ENCODE measurements around the gene CACNA1E.

Gene CACNA1E

DNA sequence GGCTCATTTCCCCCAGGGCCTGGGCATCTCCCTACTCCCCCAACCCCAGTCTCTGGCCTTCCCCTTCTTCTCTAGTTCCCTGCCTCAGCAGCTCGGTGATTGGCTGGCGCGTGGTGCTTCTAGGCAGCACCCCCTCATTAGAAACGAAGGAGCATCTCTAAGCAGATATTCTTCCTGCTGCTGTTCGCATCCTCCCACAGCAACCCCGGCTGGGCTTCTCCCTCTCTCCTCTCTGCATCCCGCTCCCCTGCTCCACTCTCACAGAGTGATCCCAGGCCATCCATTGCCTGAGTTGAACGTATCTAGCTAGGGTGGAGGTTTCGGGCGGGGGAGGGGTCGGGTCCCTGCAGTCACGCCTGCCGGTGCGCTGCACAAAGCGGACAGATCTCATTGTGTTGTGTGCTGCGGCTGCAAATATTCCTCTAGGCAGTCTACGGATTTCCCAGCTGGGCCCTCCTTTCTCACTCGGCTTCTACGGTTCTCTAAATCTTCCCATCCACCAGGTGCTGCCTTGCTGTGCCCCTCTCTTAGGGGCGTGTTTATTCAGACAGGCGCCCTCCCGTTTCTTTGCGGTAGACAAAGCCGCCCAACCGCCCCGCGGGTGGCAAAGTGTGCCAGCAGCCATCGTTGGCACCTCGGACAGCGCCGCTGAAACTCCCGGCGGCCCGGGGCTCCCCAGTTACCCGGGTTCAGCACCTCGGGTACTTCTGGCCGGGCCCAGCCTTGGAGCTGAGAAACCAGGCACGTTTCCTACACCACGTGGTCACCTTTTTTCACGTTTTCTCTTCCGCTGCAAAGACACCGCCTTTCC lies 2.2 kb downstream of the CACNA1E start:
- peak; percentile 81 for DNase-seq

DNA sequence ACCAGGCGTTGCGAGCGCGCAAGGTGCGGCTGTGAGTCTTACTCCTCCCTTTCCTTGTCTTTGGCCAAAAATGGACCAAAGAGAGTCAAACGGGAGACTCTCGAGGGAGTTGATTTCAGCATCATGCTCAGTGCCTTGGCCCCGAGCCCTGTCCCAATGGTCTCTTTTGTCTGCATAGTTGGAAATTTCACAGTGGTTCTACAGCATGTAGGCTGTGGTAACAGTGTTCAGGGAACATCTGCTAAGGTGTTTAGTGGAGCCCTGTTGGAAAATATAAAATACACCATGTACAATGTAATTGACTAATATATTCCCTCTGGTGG lies 2.7 kb downstream of the CACNA1E start:
- no peak for DNase-seq

DNA sequence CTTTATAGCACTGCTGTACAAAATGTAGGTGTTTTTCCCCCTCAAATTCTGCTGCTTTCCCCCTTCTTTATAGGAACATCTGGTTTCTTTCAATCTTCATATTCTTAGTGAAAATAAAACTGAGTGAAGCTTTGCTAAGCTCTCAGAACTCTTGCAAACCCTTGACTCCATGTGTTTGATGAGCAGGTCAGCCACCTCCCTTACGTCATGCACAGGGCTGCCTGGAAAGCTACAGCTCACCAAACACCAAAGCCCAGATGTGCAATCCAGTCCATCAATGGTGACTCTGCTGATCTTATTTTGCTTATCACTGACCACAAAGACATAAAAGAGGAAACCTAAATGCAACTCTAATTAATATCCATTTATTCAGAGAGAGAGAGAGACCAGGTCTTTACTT lies 5.5 kb downstream of the CACNA1E start:
- no peak for DNase-seq

GRCh38 chr1:181490276-181490675 lies 7.0 kb downstream of the CACNA1E start:
- no peak for DNase-seq

DNA sequence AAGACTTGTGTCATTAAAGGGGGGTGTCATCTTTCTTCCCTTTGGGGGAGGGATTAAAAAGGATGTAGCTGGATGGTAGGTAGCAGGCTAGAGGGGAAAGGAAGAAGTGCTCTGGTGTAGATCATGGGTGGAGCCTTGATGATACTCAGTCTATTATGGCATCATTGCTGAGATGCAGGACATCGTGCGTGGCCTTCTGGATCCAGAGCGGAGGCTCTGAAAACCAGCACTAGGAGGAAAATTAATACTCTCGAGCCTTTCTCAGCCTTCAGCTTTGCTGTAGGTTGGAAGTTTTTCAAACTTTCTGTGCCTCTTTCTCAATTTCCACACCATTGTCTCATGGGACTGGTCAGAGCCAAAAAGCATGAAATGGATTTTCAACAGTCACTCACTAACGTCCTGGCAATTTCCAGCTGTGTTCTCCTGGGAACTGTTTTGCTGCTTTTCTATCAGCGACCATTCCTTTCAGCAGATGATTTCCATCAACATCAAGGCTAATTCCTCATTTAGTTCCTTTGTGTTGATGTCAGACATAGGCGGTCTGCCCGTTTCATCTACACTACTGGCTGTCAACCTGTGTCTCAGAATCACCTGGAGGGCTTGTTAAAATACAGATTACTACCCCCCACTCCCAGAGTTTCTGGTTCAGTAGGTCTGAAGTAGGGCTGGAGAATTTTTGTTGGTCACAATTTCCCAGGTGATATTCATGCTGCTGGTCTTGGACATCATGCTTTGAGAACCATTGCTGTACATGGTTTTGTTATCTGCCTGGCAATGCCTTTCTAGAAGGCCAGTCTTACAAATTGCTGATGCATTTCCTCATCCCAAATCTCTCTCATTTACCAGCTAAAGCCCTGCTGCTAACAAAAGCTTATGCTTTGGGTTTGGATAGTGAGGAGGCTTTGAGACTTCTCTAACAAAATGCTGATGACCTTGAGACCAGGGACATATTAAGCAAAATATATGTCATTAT lies 7.7 kb downstream of the CACNA1E start:
- DNase-seq: no peak

- DNase-seq: no peak
Observed at GRCh38 chr1:181493166-181493565, 9.8 kb downstream of the CACNA1E start.

GRCh38 chr1:181493885-181494284 lies 10.6 kb downstream of the CACNA1E start:
- DNase-seq: no peak

DNA sequence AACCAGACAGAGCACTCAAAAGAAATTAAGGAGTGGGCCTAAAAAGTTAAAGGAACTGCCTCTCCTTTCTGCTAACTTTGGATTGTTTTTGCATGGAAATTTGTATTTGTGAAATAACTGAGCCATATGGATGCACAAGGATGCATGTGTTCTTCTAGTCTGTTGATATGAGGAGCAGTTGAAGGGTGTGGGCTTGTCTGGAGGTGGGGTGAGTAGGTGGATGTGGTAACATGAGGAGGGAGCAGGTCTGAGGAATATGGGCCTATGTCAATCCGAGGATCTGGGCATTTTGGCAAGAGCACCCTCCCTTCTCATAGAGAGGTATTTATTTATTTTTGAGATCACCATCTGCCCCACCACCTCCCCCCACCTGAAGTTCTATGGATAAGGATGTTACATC lies 13.4 kb downstream of the CACNA1E start:
- DNase-seq: no peak

GRCh38 chr1:181497870-181498269 lies 14.6 kb downstream of the CACNA1E start:
- DNase-seq: no peak

DNA sequence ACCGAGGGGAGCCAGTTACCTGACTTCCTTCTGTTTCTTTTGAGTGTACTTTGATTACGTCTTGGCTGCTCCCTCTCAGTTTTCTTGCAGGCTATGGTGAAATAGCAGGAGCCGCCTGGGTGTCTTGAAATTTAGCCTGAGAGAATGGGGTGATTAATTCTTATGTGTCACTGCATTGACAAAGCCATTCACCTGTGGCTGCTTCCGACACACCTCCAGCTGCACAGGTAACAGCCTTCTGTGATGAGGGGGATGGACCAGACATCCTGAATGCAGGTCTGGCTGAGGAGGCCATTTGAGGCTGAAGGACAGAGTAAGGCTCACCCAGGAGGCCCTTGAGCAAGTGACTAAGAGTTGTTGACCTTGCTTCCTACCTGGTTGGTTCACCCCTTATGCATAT lies 16.5 kb downstream of the CACNA1E start:
- DNase-seq: no peak

- DNase-seq: no peak
Observed at GRCh38 chr1:181500636-181501035, 17.3 kb downstream of the CACNA1E start.

DNA sequence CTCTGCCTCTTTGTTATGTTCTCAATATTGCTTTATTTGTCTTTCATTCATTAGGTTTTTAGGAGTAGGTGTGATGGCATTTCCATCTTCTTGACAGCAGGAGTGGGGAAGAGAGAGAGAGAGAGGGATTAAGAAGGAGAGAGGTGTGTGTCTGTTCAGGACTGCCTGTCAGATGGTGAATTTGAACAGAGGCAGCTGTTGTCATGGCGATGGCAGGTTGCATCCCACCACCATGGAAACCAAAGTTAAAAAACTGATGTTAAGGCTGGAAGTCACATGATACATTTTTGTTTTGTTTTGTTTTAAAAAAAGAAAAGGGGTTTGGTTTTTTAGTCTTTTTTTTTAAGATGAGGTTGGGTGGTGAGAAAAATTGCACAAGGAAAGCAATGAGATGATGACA lies 18.3 kb downstream of the CACNA1E start:
- DNase-seq: no peak

DNA sequence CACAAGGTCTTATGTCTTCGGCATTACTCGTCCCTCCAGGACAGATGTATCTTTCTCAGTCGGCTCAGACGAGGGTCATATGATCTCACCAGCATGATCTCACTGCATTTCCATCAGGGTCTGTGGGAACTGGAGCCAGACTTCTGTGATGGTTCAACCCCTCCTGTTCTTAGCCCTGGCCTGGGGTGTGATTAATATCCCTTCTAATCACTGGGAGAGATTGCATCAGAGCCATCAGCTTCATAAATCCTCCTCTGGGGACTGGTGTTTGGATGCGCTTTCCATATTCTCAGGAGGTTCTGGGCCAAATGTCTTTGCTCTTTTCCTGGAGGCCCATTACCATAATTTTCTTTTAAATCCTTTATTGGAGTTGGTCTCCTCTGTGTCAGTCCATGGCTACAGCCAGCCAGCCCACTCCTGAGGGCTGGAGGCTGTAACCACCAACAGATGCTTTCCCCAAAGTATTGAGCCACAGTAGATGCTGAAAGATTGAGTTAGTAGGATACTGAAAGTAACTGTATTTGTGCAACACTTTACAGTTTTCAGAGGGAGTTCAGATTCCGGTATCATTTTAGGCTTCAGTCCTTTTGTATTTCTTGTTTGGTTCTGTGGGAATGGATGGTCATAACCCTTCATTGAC lies 20.0 kb downstream of the CACNA1E start:
- no peak for DNase-seq

DNA sequence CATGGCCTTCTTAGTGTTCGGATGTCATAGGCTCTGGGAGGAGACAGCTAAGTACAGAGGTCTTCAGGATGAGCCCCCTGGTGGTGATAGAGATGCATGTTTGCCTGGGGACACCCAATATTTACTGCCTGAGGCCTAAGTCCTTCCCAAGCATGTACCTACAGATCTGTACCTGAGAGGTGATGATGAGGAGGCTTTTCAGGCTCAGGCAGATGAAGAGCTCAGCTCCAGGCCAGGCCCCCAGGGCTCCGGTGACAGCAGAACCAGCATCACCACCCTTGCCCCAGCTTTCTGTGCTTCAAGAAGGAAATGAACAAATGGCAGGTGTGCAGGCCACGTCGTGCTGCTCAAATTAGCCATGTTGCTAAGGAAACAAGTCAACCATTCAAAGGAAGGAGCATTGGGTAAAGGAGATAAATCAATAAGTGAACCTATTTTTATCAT lies 21.1 kb downstream of the CACNA1E start:
- DNase-seq: no peak

DNA sequence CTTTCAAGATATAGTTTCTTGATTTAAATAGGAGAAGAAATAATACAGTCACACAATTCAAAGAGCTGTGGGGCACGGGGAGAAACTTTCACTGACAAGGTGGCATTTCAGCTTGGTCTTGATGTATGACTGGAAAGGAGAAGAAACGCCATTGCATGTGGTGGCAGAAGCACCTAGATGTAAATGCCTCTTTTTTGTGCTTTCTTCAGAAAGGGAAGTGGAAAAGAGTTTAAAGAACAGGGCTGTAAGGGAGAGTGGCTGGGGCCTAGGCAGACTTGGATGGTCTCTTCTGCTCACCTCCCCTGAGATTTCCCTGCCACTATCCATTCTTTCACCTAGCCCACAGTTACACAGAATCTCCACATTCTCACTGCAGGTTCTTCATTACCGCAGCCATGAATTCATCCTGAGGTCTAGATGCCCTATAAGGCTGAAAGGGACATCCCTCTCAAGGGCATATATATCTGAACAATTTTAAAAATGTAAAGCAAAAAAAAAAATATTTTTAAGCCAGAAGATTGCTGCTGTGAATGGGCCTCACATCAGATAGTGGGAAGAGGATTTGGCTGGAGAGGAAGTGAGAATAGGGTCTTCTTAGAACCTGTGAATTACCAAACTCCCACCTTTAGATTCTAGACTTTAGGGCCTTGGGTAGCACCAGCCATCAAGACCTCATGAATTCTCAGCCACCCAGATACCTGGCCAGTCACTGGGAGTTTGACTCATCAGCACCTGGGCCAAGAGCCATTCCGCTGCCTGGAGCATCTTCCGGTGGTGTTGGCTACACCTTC lies 23.4 kb downstream of the CACNA1E start:
- DNase-seq: no peak

GRCh38 chr1:181508486-181509165 lies 25.3 kb downstream of the CACNA1E start:
- DNase-seq: no peak

DNA sequence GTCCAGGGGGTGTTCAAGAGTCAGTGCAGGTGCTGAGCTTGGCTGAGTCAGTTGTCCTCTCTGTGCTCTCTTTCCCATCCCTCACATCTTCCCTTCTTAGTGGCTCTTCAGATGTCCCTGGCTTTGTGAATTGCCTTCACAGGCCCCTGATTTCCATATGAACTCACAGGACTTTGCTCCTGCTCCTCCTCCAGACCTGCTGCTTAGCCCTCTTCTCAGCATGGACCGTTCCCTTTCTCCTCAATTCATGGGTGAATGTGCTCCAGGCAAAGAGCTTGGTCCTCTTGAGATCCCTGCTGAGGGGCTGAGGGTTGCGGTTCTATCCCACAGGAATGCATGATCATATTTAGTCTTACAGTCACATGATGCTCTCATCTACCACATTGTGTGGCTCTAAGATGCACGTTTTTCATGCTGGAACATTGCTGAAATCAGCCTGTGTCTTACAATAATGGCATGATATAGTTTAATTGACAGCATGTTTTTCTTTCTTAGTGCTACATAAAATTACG lies 30.5 kb downstream of the CACNA1E start:
- peak; percentile 30 for DNase-seq

DNA sequence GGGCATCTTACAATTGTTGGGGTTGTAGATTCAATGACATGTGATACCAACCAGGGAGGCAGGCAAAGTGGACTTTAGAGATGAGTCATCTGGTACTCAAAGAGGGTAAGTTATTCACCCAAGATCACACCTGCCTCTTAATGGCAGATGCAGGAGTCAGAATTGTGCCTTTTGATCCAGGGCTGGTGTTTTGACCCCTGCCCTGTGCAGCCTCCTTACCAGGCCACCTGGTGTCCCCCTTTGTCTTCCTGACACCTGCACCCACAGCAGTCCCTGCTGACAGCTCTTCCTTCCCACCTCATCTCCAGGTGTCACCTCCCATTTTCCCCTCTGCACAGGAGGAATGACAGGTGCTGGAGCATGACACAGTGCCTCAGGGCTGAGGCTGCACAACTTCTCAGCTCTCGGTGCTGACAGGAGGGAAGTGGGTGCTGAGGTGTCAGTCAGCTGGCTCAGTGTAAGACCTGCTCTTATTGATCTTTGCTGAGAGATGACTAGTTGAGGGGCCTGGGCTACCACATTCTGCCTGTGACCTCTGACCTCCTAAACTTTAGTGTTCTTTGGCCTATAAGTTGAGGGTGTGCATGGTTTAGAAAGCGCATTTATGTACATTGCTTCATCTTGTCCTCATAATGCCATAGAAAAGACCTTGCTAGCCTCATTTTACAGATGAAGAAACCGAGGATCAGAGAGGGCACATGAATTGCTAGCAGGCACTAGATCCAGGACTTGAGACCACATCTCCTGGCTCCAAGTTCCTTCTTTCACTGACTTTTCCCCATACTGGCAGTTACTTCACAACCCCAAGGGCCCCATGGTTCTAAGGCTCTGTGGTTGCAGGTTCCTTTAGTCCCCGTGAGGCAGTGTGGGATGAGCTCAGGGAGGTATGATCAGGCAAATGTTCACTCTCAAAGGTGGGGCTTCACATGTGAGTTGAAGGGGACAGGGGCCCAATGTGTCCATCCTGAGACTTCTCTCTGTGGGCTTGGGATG lies 31.3 kb downstream of the CACNA1E start:
- DNase-seq: peak; percentile 94

DNA sequence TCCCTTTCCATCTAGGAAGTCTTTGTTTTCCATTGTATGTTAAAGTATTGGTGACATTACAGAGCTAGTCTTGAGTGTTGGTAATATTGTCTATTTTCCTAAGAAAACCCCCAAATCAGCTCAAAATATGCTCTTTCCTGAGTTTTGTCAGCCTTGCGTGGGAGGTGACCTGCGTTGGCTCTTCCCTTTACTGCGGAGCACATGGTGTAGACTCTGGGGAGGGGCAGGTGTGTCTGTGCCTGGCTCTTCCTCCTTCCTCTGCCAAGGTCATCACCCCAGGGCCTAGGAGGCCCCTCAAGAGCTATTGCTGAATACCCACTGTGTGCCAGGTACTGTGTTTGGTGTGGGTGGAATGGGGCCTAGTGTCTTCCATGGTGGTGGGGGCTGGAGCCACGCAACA lies 33.4 kb downstream of the CACNA1E start:
- DNase-seq: no peak

GRCh38 chr1:181517181-181517875 lies 34.0 kb downstream of the CACNA1E start:
- no peak for DNase-seq
